Fibroblast of mammary gland (primary cell): Measurements from ENCODE around the gene CD84.
"Not testable (repeated sequence)": the region's sequence is repeated elsewhere in the genome, so short reads cannot be mapped to it uniquely, and the experiment has no call there.

Experiments
- DNase-seq: peaks from one replicate; pipeline ENCODE4 v3.0.0-alpha.2; 2010; ENCODE audit warnings: low read depth
- H3K4me3 ChIP-seq: 2 replicates; pipeline ENCODE4 v1.5.1; 2011; ENCODE audit warnings: low read depth, mild to moderate bottlenecking, low read length, moderate library complexity; ENCODE audit not compliant: control insufficient read depth
- CTCF ChIP-seq: conservative IDR thresholded peaks from 2 replicates; pipeline ENCODE4 v1.5.1; 2011; ENCODE audit warnings: low read depth, low read length, inconsistent platforms; ENCODE audit not compliant: control insufficient read depth, insufficient read depth

Gene CD84

GRCh38 chr1:160605792-160606479 is 26.6 kb upstream of the CD84 start:
- TF ChIP-seq CTCF: no peak

GRCh38 chr1:160605205-160605604 is 25.9 kb upstream of the CD84 start:
- no peak overlapping the region for H3K4me3 ChIP-seq
- TF ChIP-seq CTCF: no peak
- no peak for DNase-seq

More at GRCh38 chr1:160605792-160606479, 26.6 kb upstream of the CD84 start:
- DNase-seq: no peak
- no peak overlapping the region for H3K4me3 ChIP-seq

GRCh38 chr1:160597705-160598104 is 18.4 kb upstream of the CD84 start:
- no peak for TF ChIP-seq CTCF
- no peak for DNase-seq
- H3K4me3 ChIP-seq: no peak overlapping the region

- TF ChIP-seq CTCF: no peak
- H3K4me3 ChIP-seq: no peak overlapping the region
- no peak for DNase-seq
These were observed 17.8 kb upstream of the CD84 start for GRCh38 chr1:160597051-160597450.

GRCh38 chr1:160590488-160590887 is 11.2 kb upstream of the CD84 start:
- DNase-seq: no peak
- no peak overlapping the region for H3K4me3 ChIP-seq
- TF ChIP-seq CTCF: no peak

GRCh38 chr1:160588468-160588867 is 9.2 kb upstream of the CD84 start:
- no peak for DNase-seq
- no peak overlapping the region for H3K4me3 ChIP-seq
- no peak for TF ChIP-seq CTCF

GRCh38 chr1:160584784-160585183 is 5.5 kb upstream of the CD84 start:
- TF ChIP-seq CTCF: no peak
- H3K4me3 ChIP-seq: no peak overlapping the region
- no peak for DNase-seq

- H3K4me3 ChIP-seq, DNase-seq: not testable (repeated sequence)
These were observed 3.7 kb upstream of the CD84 start for GRCh38 chr1:160582976-160583375.
